Hippocampal formation (tissue), 2 donors: ENCODE data around the gene ANK2.

Experiments used
- DNase-seq, 2 donors: peaks; one replicate each; lab custom pipeline; 2025; lab: John Stamatoyannopoulos, UW

The ANK2 gene

GRCh38 chr4:113335746-113336145 lies 286.3 kb downstream of the ANK2 start:
- DNase-seq: no peak

- no peak for DNase-seq
Measured at GRCh38 chr4:113336556-113336955, 287.1 kb downstream of the ANK2 start.

GRCh38 chr4:113339430-113339813 lies 290.0 kb downstream of the ANK2 start:
- DNase-seq: no peak

GRCh38 chr4:113344100-113344499 lies 294.6 kb downstream of the ANK2 start:
- DNase-seq: no peak

GRCh38 chr4:113347245-113347644 lies 297.8 kb downstream of the ANK2 start:
- no peak for DNase-seq

GRCh38 chr4:113349430-113349829 lies 300.0 kb downstream of the ANK2 start:
- DNase-seq: no peak

- no peak for DNase-seq
Measured at GRCh38 chr4:113350576-113350975, 301.1 kb downstream of the ANK2 start.

- peak in 1 of 2 donors; percentile 17 for DNase-seq
Measured at GRCh38 chr4:113355550-113356371, 306.3 kb downstream of the ANK2 start.

- no peak for DNase-seq
Measured at GRCh38 chr4:113356453-113356852, 307.0 kb downstream of the ANK2 start.

- DNase-seq: no peak
Measured at GRCh38 chr4:113358784-113359183, 309.3 kb downstream of the ANK2 start.

- no peak for DNase-seq
Measured at GRCh38 chr4:113365377-113365776, 315.9 kb downstream of the ANK2 start.

- DNase-seq: no peak
Measured at GRCh38 chr4:113368056-113368455, 318.6 kb downstream of the ANK2 start.

- no peak for DNase-seq
Measured at GRCh38 chr4:113371111-113371510, 321.7 kb downstream of the ANK2 start.

- no peak for DNase-seq
Measured at GRCh38 chr4:113375964-113376666, 326.7 kb downstream of the ANK2 start.

- DNase-seq: no peak
Measured at GRCh38 chr4:113378836-113379235, 329.4 kb downstream of the ANK2 start.

GRCh38 chr4:113382704-113383103 lies 333.3 kb downstream of the ANK2 start:
- DNase-seq: no peak

- DNase-seq: peak in 1 of 2 donors; percentile 17
Measured at GRCh38 chr4:113383111-113383785, 333.8 kb downstream of the ANK2 start.

GRCh38 chr4:113384600-113384999 lies 335.1 kb downstream of the ANK2 start:
- no peak for DNase-seq

GRCh38 chr4:113385281-113385899 lies 335.9 kb downstream of the ANK2 start:
- DNase-seq: no peak

GRCh38 chr4:113389160-113389559 lies 339.7 kb downstream of the ANK2 start:
- DNase-seq: no peak

- DNase-seq: no peak
Measured at GRCh38 chr4:113390850-113391249, 341.4 kb downstream of the ANK2 start.

- no peak for DNase-seq
Measured at GRCh38 chr4:113394108-113394729, 344.8 kb downstream of the ANK2 start.
